ENCODE measurements around the gene AIFM3.

The AIFM3 gene

GRCh38 chr22:20975541-20976290 is 8.7 kb downstream of the AIFM3 start:
- no peak for DNase-seq (ENCODE audit: low read depth in 2 of 2)

GRCh38 chr22:20976291-20976877 is 9.3 kb downstream of the AIFM3 start:
- DNase-seq (ENCODE audit: low read depth in 2 of 2), result no peak

GRCh38 chr22:20977019-20977418 is 10.0 kb downstream of the AIFM3 start:
- no peak for DNase-seq (ENCODE audit: low read depth in 2 of 2)

GRCh38 chr22:20977516-20978170 is 10.6 kb downstream of the AIFM3 start:
- no peak for DNase-seq (ENCODE audit: low read depth in 2 of 2)

GRCh38 chr22:20978419-20978818 is 11.4 kb downstream of the AIFM3 start:
- no peak for DNase-seq (ENCODE audit: low read depth in 2 of 2)

GRCh38 chr22:20979243-20979809 is 12.3 kb downstream of the AIFM3 start:
- DNase-seq (ENCODE audit: low read depth in 2 of 2), result peak in 1 of 2 donors; percentile 38

GRCh38 chr22:20979940-20980453 is 12.9 kb downstream of the AIFM3 start:
- DNase-seq (ENCODE audit: low read depth in 2 of 2), result no peak

GRCh38 chr22:20980523-20980922 is 13.5 kb downstream of the AIFM3 start:
- no peak for DNase-seq (ENCODE audit: low read depth in 2 of 2)

- DNase-seq (ENCODE audit: low read depth in 2 of 2), result no peak
These were observed 14.1 kb downstream of the AIFM3 start for GRCh38 chr22:20980938-20981722.

GRCh38 chr22:20981787-20982562 is 14.9 kb downstream of the AIFM3 start, which contains the start of gene LZTR1:
TSS of gene LZTR1 (plus strand) at chr22:20982297. CDS start at chr22:20982372, 75 bp downstream.
- DNase-seq (ENCODE audit: low read depth in 2 of 2), result peak; percentile 23 to 48

- DNase-seq (ENCODE audit: low read depth in 2 of 2), result no peak
These were observed 15.5 kb downstream of the AIFM3 start for GRCh38 chr22:20982563-20982882.

- DNase-seq (ENCODE audit: low read depth in 2 of 2), result no peak
These were observed 16.2 kb downstream of the AIFM3 start for GRCh38 chr22:20983081-20983771.

- no peak for DNase-seq (ENCODE audit: low read depth in 2 of 2)
These were observed 18.7 kb downstream of the AIFM3 start for GRCh38 chr22:20985720-20986119.

- no peak for DNase-seq (ENCODE audit: low read depth in 2 of 2)
These were observed 19.3 kb downstream of the AIFM3 start for GRCh38 chr22:20986365-20986764.

- no peak for DNase-seq (ENCODE audit: low read depth in 2 of 2)
These were observed 20.3 kb downstream of the AIFM3 start for GRCh38 chr22:20987375-20987774.

GRCh38 chr22:20988573-20989322 is 21.7 kb downstream of the AIFM3 start:
- no peak for DNase-seq (ENCODE audit: low read depth in 2 of 2)

GRCh38 chr22:20989323-20990138 is 22.5 kb downstream of the AIFM3 start:
- no peak for DNase-seq (ENCODE audit: low read depth in 2 of 2)
